ENCODE data around the gene EHBP1. TPM values are rescaled to one million over a fixed set of nuclear protein-coding genes. Genes with fewer than 3 reads are reported as not detected.

The EHBP1 gene
- 147 TPM for total RNA-seq

DNA sequence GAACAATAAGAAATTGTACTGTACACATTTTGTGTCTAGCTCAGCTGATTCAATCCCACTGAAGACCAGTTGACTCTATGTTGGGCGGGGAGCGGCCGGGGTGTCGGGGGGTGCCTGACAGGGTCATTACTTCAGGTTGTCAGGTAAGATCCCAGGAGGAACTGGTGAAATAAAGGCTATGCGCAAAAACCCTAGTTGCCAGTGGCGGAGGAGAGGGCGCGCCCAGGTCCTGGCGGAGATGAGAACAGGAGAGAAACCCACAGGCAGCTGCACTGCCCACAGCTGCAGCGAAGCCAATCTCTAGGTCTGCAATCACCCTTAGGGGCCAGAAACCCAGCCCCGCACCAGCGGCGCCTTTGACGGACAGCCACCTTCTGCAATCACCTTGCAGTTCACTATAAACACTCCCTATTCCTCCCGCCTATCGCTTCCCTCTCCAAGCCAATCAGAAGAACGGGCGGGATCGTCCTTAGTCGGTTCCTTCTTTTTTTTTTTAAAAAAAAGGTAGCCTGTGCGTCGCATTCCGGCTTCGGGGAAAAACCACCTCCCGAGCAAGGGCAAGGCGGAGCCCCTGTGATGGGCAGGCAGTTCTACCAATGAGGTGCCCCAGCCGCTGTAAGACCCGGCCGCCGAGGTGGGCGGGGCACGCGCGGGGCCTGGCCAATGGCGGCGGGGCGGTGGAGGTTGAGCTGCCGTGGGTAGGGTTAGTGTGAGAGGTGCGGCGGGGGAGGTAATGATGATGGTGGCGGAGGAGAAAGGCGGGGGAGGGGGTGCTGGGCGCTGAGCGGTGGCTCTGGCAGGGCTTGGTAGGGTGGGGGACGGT is at the start of gene EHBP1:
Gene EHBP1, plus strand, starts transcription at position 707 of the 823 bp plus-strand sequence. CDS start 1,479 bp downstream, outside the sequence.

DNA sequence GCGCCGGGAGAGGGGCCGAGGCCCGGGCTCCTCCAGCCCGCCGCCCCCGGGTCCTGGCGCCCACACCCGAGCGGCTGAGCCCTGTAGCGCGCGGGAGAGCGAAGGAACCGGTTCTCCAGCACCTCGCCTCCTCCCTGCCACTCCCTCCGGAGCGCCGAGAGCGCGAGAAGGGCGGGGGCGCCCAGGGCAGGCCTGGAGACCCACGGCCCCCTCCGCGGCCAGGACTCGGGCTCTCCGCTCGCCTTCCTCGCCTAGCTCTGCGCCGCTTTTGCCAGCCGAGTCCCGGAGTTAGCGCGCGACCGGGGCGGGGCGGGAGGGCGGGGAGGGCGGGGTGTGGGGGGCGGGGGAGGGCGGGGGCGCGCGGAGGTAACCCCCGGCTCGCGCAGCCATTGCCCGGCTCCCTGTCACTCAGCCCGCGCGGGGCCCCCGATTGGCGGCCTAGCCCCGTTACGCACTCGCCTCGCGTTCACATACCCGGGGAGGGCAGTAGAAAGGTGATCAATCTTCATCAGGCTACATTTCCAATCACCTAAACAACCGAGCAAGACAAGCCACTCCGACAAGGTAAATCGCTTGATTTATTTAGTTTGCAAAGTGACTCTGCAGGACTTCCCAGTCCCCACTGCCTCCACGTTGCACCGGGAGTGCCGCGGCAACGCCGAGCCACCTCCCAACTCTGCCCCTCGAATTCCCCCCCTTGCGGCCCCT is 345.0 kb downstream of the EHBP1 start, which contains the start of gene OTX1:
Gene OTX1, plus strand, starts transcription at position 497 of the 708 bp plus-strand sequence. CDS start 2,161 bp downstream, outside the sequence.

Other genes starting within 250 kb of the EHBP1 start
- gene TMEM17, start 199.5 kb upstream of the EHBP1 start, total RNA-seq: 6.0 TPM

Measured in camera-type eye (tissue), 1 donor.